ACC112 (cell line): ENCODE results near the gene INTS4.
"Not testable (repeated sequence)": the region's sequence is repeated elsewhere in the genome, so short reads cannot be mapped to it uniquely, and the experiment has no call there.

Experiments
- H2AFZ ChIP-seq: fragments of 200-600 bp; sonication (generic); one replicate; pipeline ENCODE4 v1.6.0; 2017; ENCODE audit warnings: antibody characterized with exemption, low read length; ENCODE audit not compliant: unreplicated experiment
- H3K27ac ChIP-seq: fragments of 200-600 bp; sonication (generic); 2 replicates; pipeline ENCODE4 v1.5.1; 2014; ENCODE audit warnings: low read depth, mild to moderate bottlenecking, antibody characterized with exemption, low read length, moderate library complexity
- H3K27me3 ChIP-seq: fragments of 200-600 bp; sonication (generic); 2 replicates; pipeline ENCODE4 v1.6.1; 2014; ENCODE audit warnings: mild to moderate bottlenecking, antibody characterized with exemption, low read length, moderate library complexity, mixed read lengths; ENCODE audit not compliant: insufficient read depth
- H3K36me3 ChIP-seq: fragments of 200-600 bp; sonication (generic); 2 replicates; pipeline ENCODE4 v1.6.1; 2016; ENCODE audit warnings: mild to moderate bottlenecking, antibody characterized with exemption, low read length, moderate library complexity, mixed read lengths; ENCODE audit not compliant: insufficient read depth
- H3K4me1 ChIP-seq: fragments of 200-600 bp; sonication (generic); one replicate; pipeline ENCODE4 v1.6.1; 2016; ENCODE audit warnings: low read length, mixed read lengths; ENCODE audit not compliant: insufficient read depth, unreplicated experiment, control insufficient read depth
- H3K4me3 ChIP-seq: fragments of 200-600 bp; sonication (generic); 2 replicates; pipeline ENCODE4 v1.5.1; 2014; ENCODE audit warnings: mild to moderate bottlenecking, low read depth, low read length
- H3K79me2 ChIP-seq: fragments of 200-600 bp; sonication (generic); one replicate; pipeline ENCODE4 v1.6.0; 2016; ENCODE audit warnings: low read length; ENCODE audit not compliant: control insufficient read depth, unreplicated experiment, insufficient read depth

Gene INTS4

GRCh38 chr11:77958583-77959177 lies 35.8 kb downstream of the INTS4 start:
- not testable (repeated sequence) for H3K27ac ChIP-seq, H3K4me1 ChIP-seq, H3K36me3 ChIP-seq, H2AFZ ChIP-seq, H3K27me3 ChIP-seq, H3K4me3 ChIP-seq, H3K79me2 ChIP-seq

- not testable (repeated sequence) for H3K27ac ChIP-seq, H3K27me3 ChIP-seq, H3K79me2 ChIP-seq, H3K36me3 ChIP-seq, H2AFZ ChIP-seq, H3K4me3 ChIP-seq
- peaks cover 15% of the 10 kb centered on the region for H3K4me1 ChIP-seq
Observed at GRCh38 chr11:77943296-77943695, 51.2 kb downstream of the INTS4 start.

- not testable (repeated sequence) for H3K79me2 ChIP-seq, H2AFZ ChIP-seq, H3K27me3 ChIP-seq, H3K36me3 ChIP-seq
- H3K4me3 ChIP-seq: 0 out of 2 replicates have a peak overlapping the region, but pooled peaks have one; percentile 32
- H3K27ac ChIP-seq: peak overlapping the region; percentile 33; the same call in 1 of the 2 replicates
- H3K4me1 ChIP-seq: peaks cover 15% of the 10 kb centered on the region
Observed at GRCh38 chr11:77942465-77942864, 52.0 kb downstream of the INTS4 start.

- H3K27ac ChIP-seq, H3K36me3 ChIP-seq, H3K4me1 ChIP-seq: not testable (repeated sequence)
Observed at GRCh38 chr11:77933596-77933995, 60.9 kb downstream of the INTS4 start.

GRCh38 chr11:77930334-77931208 lies 63.9 kb downstream of the INTS4 start:
- H2AFZ ChIP-seq, H3K27me3 ChIP-seq, H3K79me2 ChIP-seq, H3K36me3 ChIP-seq, H3K27ac ChIP-seq, H3K4me1 ChIP-seq, H3K4me3 ChIP-seq: not testable (repeated sequence)

More at GRCh38 chr11:77933596-77933995, 60.9 kb downstream of the INTS4 start:
- H2AFZ ChIP-seq, H3K4me3 ChIP-seq, H3K27me3 ChIP-seq, H3K79me2 ChIP-seq: not testable (repeated sequence)

GRCh38 chr11:77917713-77918112 lies 76.8 kb downstream of the INTS4 start:
- H2AFZ ChIP-seq, H3K4me3 ChIP-seq, H3K27me3 ChIP-seq, H3K79me2 ChIP-seq, H3K27ac ChIP-seq, H3K36me3 ChIP-seq: not testable (repeated sequence)
- peaks cover 11% of the 10 kb centered on the region for H3K4me1 ChIP-seq

GRCh38 chr11:77914307-77914791 lies 80.1 kb downstream of the INTS4 start:
- Histone ChIP-seq H3K27ac (peak overlapping the region; percentile 43), H3K4me1 (peaks cover 11% of the 10 kb centered on the region)
- H3K79me2 ChIP-seq, H2AFZ ChIP-seq, H3K36me3 ChIP-seq, H3K4me3 ChIP-seq, H3K27me3 ChIP-seq: not testable (repeated sequence)

GRCh38 chr11:77913608-77914306 lies 80.7 kb downstream of the INTS4 start:
- H3K36me3 ChIP-seq, H2AFZ ChIP-seq, H3K27ac ChIP-seq, H3K27me3 ChIP-seq, H3K79me2 ChIP-seq, H3K4me3 ChIP-seq: not testable (repeated sequence)
- peaks cover 11% of the 10 kb centered on the region for H3K4me1 ChIP-seq

- H3K27me3 ChIP-seq, H3K79me2 ChIP-seq, H3K4me3 ChIP-seq, H3K27ac ChIP-seq, H2AFZ ChIP-seq, H3K36me3 ChIP-seq: not testable (repeated sequence)
- peaks cover 11% of the 10 kb centered on the region for H3K4me1 ChIP-seq
Observed at GRCh38 chr11:77910828-77911227, 83.6 kb downstream of the INTS4 start.

- no peaks in the 10 kb centered on the region for H3K79me2 ChIP-seq
Observed at GRCh38 chr11:77909277-77909676, 85.2 kb downstream of the INTS4 start.

More at GRCh38 chr11:77909277-77909676, 85.2 kb downstream of the INTS4 start:
- Histone ChIP-seq H3K27ac (no peak overlapping the region), H3K4me3 (no peak overlapping the region), H3K36me3 (peaks cover 7% of the 10 kb centered on the region; the same call in 1 of the 2 replicates), H3K4me1 (peaks cover 4% of the 10 kb centered on the region), H3K27me3 (no peaks in the 10 kb centered on the region), H2AFZ (no peak overlapping the region)
